Smooth muscle cell of the brain vasculature (primary cell): ENCODE data around the gene SLC6A14.

Experiments used
- DNase-seq: peaks from one replicate; pipeline ENCODE4 v3.0.0-alpha.2; 2012; ENCODE audit warnings: low read depth, low spot score

Gene SLC6A14

DNA sequence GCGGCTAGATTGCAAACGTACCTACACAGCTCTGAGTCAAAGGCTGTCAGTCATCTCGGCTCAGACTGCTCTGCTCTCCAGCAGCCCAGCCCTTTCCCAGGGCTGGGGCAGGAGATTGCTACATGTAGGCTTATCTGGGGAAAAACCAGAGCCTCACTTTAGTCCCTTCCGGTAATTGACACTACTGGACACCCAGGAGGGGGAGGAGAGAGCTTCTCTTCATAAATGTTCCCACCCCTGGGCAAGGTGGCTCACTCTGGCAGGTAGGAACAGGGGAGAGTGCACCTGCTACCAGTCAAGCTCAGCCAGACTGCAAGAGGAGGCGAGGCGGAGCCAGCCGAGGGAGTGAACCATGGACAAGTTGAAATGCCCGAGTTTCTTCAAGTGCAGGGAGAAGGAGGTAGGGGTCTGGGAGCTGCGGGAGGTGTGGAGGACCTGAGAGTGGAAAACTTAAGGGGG is at the start of gene SLC6A14:
Gene SLC6A14, plus strand, starts transcription at position 249 of the 459 bp plus-strand sequence. Its CDS starts 104 bp downstream, at position 353.
- DNase-seq = no peak

DNA sequence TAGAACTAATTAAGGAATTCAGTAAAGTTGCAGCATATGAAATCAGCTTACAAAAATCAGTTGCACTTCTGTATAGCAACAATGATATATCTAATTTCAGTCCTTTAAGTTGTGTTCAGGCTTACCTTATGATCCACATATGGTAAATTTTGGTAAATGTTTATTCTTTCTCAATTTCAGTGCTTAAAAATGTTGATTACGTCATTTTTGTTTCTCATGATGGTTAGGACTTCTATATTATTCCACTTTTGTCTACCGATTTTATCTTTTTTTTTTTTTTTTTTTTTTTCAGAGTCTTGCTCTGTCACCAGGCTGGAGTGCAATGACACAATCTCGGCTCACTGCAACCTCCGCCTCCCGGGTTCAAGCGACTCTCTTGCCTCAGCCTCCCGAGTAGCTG is 40.7 kb upstream of the SLC6A14 start:
- no peak for DNase-seq

GRCh38 chrX:116399681-116400080 is 36.7 kb upstream of the SLC6A14 start:
- no peak for DNase-seq

GRCh38 chrX:116409219-116409618 is 27.2 kb upstream of the SLC6A14 start:
- no peak for DNase-seq

- DNase-seq = no peak
These were observed 23.1 kb upstream of the SLC6A14 start for GRCh38 chrX:116413273-116413672.

- no peak for DNase-seq
These were observed 19.2 kb upstream of the SLC6A14 start for GRCh38 chrX:116417214-116417613.

DNA sequence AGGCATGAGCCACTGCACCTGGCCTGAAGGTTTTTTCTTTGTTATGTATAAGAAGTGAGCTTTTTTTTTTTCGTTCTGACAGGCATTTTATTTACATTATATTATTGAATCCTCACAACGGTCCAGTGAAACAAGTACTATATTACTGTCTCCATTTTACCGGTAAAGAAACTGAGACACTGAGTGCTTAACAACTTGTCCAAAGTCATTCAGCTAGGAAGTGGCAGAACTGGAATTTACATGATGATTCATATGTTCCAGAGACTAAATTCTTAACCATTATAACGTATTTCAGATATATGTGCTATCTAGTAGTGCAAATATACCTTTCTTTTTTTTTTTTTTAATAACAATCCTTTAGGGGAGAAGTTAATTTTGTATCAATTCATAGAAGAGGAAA is 18.4 kb upstream of the SLC6A14 start:
- no peak for DNase-seq

- no peak for DNase-seq
These were observed 8.4 kb upstream of the SLC6A14 start for GRCh38 chrX:116427978-116428377.

- no peak for DNase-seq
These were observed 809 bp upstream of the SLC6A14 start for GRCh38 chrX:116435597-116435996.

GRCh38 chrX:116449156-116449555 is 12.8 kb downstream of the SLC6A14 start:
- DNase-seq = no peak

DNA sequence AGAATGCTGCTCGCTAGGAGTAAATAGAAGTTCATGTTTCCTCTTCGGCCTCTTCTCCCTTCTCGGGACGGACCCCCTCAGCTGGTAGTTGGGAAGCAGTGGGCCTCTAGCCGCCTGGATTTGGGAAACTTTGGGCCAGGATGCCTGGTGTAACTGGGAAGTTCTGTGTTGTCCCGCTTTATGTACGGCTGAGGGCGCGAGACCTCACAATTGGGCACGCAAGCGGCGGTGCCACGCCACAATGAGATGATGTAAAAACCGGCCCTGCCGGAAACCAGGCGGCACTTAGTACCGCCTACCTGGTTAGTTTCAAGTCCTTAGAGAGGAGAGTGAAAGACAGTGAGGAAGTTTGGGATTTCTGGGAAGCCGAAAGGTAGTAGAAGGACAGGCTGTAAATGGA is 26.4 kb downstream of the SLC6A14 start, which contains the start of gene CT83:
Gene CT83, minus strand, starts transcription at position 155 of the 400 bp plus-strand sequence. Its CDS starts 120 bp downstream, at position 35.
- DNase-seq = no peak

DNA sequence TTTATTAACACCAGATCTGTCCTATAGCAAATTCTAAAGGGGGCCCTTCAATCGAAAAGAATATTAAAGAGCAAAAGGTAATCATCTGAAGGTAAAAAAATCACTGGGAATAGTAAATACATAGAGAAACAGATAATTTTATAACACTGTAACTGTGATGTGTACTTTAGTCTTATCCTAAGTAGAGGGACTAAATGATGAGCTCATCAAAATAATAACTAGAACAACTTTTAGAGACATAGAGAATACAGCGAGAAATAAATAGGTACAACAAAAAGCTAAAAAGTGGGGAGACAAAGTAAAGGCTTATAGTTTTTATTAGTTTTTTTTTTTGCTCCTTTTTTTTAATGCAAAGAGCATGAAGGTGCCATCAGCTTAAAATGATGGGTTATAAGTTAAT is 43.7 kb downstream of the SLC6A14 start:
- DNase-seq = no peak

- no peak for DNase-seq
These were observed 53.7 kb downstream of the SLC6A14 start for GRCh38 chrX:116490104-116490503.

DNA sequence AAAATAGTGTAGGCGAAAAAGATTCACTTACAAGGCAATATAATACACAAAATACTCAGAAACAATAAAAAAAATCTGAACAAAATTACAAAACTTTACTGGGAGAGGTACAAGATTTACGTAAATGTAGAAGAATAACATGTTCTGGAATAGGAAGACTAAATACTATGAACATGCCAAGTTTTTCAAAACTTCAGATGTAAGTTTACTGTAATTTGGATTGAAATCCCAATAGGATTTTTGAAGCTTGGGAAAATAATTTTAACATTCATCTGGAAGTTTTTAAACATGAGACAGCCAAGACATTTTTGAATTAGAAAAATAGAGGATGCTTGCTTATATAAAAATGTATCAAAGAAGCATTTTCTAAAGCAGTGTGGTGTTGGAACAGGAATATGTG is 56.9 kb downstream of the SLC6A14 start:
- no peak for DNase-seq

GRCh38 chrX:116499780-116500179 is 63.4 kb downstream of the SLC6A14 start:
- DNase-seq = no peak
